Stimulated activated CD8-positive, alpha-beta memory T cell treated with anti-CD3 and anti-CD28 coated beads, Interleukin-7, amount 100 ng/mL, for 1 hour (primary cell): Measurements from ENCODE around the gene GPR156.

Experiments
- DNase-seq, 2 donors: peaks; one replicate each; pipeline ENCODE4 v3.0.0-alpha.2; 2020; ENCODE audit warnings: low read depth in 2 of 2

The GPR156 gene

GRCh38 chr3:120125992-120126391 lies 159.0 kb downstream of the GPR156 start:
- no peak for DNase-seq

GRCh38 chr3:120119846-120120510 lies 165.0 kb downstream of the GPR156 start:
- no peak for DNase-seq
